CD4-positive, alpha-beta T cell (primary cell): Measurements from ENCODE around the gene TEKT5. TPM values are rescaled to one million over a fixed set of nuclear protein-coding genes. Genes with fewer than 3 reads are reported as not detected.

Source experiments
- ATAC-seq: fragments of 200-7000 bp; cut with Tn5 transposase; one replicate; pipeline ENCODE4 v1.10.0; 2022; ENCODE audit warnings: mild to moderate bottlenecking; ENCODE audit not compliant: poor library complexity
- CTCF ChIA-PET: fragments of 350-600 bp; sonication (Branson Sonifier 250); formaldehyde crosslinking; loops from one replicate; lab custom pipeline; 2021; ENCODE audit warnings: antibody characterized with exemption, inconsistent platforms; lab: Charles Lee
- POLR2A ChIA-PET: fragments of 350-600 bp; sonication (Branson Sonifier 250); formaldehyde crosslinking; loops from one replicate; lab custom pipeline; 2021; ENCODE audit warnings: antibody characterized with exemption, inconsistent platforms; lab: Charles Lee
- DNase-seq, 14 experiments: peaks; one replicate each; pipeline ENCODE4 v3.0.0-alpha.2; 2013 to 2020; ENCODE audit warnings: mixed read lengths in 2 of 14
- H3K27ac ChIP-seq, 2 donors: one replicate each; pipeline versions ENCODE4 v1.5.1 to v1.7.0; 2013; ENCODE audit warnings: low read length in 2 of 2, low read depth in 1 of 2, mild to moderate bottlenecking in 1 of 2
- H3K27me3 ChIP-seq, 2 experiments: 1 replicate in 1 of 2; 2 replicates in 1 of 2; pipeline versions ENCODE4 v1.6.1 to v1.7.0; 2013; ENCODE audit warnings: low read length in 2 of 2, control low read depth in 1 of 2, mild to moderate bottlenecking in 1 of 2, moderate library complexity in 1 of 2; ENCODE audit not compliant: insufficient read depth in 2 of 2, control insufficient read depth in 1 of 2
- H3K36me3 ChIP-seq: one replicate; pipeline ENCODE4 v1.6.1; 2013; ENCODE audit warnings: low read length, control low read depth; ENCODE audit not compliant: insufficient read depth
- H3K4me1 ChIP-seq: one replicate; pipeline ENCODE4 v1.6.1; 2013; ENCODE audit warnings: low read length, control low read depth; ENCODE audit not compliant: insufficient read depth
- H3K4me3 ChIP-seq: one replicate; pipeline ENCODE4 v1.5.1; 2013; ENCODE audit warnings: mild to moderate bottlenecking, low read length, moderate library complexity
- H3K9me3 ChIP-seq, 2 experiments: 1 replicate in 1 of 2; 2 replicates in 1 of 2; pipeline versions ENCODE4 v1.6.1 to v1.7.0; 2013; ENCODE audit warnings: low read length in 2 of 2, mild to moderate bottlenecking in 2 of 2, control low read depth in 1 of 2, moderate library complexity in 1 of 2; ENCODE audit not compliant: control insufficient read depth in 1 of 2, insufficient read depth in 1 of 2
- H3K27ac Mint-ChIP-seq: one replicate; pipeline ENCODE4 v1.8.0; 2020; ENCODE audit warnings: mixed read lengths
- H3K27me3 Mint-ChIP-seq: one replicate; pipeline ENCODE4 v1.8.0; 2021; ENCODE audit warnings: mixed read lengths
- H3K36me3 Mint-ChIP-seq: one replicate; pipeline ENCODE4 v1.8.0; 2021; ENCODE audit warnings: low read depth, mixed read lengths
- H3K4me1 Mint-ChIP-seq: one replicate; pipeline ENCODE4 v1.8.0; 2021; ENCODE audit warnings: low read depth, mixed read lengths
- H3K4me3 Mint-ChIP-seq: one replicate; pipeline ENCODE4 v1.8.0; 2020; ENCODE audit warnings: mild to moderate bottlenecking, mixed read lengths
- H3K9me3 Mint-ChIP-seq: one replicate; pipeline ENCODE4 v1.8.0; 2020; ENCODE audit warnings: mixed read lengths
- CTCF ChIP-seq: fragments of 200-600 bp; IDR thresholded peaks from one replicate; pipeline ENCODE4 v1.8.0; 2022; ENCODE audit warnings: antibody characterized with exemption, mild to moderate bottlenecking
- intact Hi-C, 2 experiments: fragments of 100-400 bp; cut with DNase I in 1 of 2; cut with micrococcal nuclease in 1 of 2; formaldehyde crosslinking; loops; one replicate each; pipeline versions ENCODE4 v1.15.1 to v1.9.0; 2023 to 2025; cut with DNase I, micrococcal nuclease
- total RNA-seq, 174 experiments: library from RNA in 2 of 174; stranded (reverse) in 2 of 174; gene quantifications; one replicate each; pipeline ENCODE4 v1.2.3 and lab custom pipeline; 2021 to 2026

TEKT5 gene
- total RNA-seq, 2 experiments from 2014 or later: not detected

GRCh38 chr16:10675861-10676260 lies 18.9 kb downstream of the TEKT5 start:
- H3K27me3 Mint-ChIP-seq: peaks cover 6% of the 10 kb centered on the region
- H3K9me3 Mint-ChIP-seq: no peaks in the 10 kb centered on the region
- no peak for TF ChIP-seq CTCF
- Histone ChIP-seq H3K27me3 (no peaks in the 10 kb centered on the region), H3K36me3 (no peaks in the 10 kb centered on the region), H3K4me3 (no peak overlapping the region), H3K9me3 (peaks cover 0 to 6% of the 10 kb centered on the region in 2 experiments), H3K4me1 (no peaks in the 10 kb centered on the region), H3K27ac (no peak overlapping the region)
- no peak overlapping the region for H3K4me3 Mint-ChIP-seq
- no peaks in the 10 kb centered on the region for H3K36me3 Mint-ChIP-seq
- ATAC-seq (no peak), DNase-seq (no peak)
- no peak overlapping the region for H3K27ac Mint-ChIP-seq
- ChIA-PET POLR2A (no interaction called here), CTCF (no interaction called here)
- intact Hi-C loops: no loop called here
- H3K4me1 Mint-ChIP-seq: no peaks in the 10 kb centered on the region

- Mint-ChIP-seq H3K4me1 (no peaks in the 10 kb centered on the region), H3K9me3 (no peaks in the 10 kb centered on the region), H3K4me3 (no peak overlapping the region), H3K27me3 (peaks cover 6% of the 10 kb centered on the region), H3K27ac (no peak overlapping the region), H3K36me3 (no peaks in the 10 kb centered on the region)
- no peak for TF ChIP-seq CTCF
- intact Hi-C loops: no loop called here
- Histone ChIP-seq H3K36me3 (no peaks in the 10 kb centered on the region), H3K27ac (no peak overlapping the region), H3K4me3 (no peak overlapping the region), H3K27me3 (no peaks in the 10 kb centered on the region), H3K9me3 (peaks cover 0 to 6% of the 10 kb centered on the region in 2 experiments), H3K4me1 (no peaks in the 10 kb centered on the region)
- CTCF ChIA-PET: no interaction called here
- no peak for DNase-seq
- POLR2A ChIA-PET: no interaction called here
- ATAC-seq: no peak
These were observed 19.5 kb downstream of the TEKT5 start for GRCh38 chr16:10675216-10675615.

GRCh38 chr16:10671729-10672128 lies 23.0 kb downstream of the TEKT5 start:
- no peak for ATAC-seq
- no peak overlapping the region for H3K4me3 Mint-ChIP-seq
- H3K4me1 ChIP-seq: no peaks in the 10 kb centered on the region
- H3K27ac Mint-ChIP-seq: no peak overlapping the region
- DNase-seq: no peak
- H3K36me3 ChIP-seq: no peaks in the 10 kb centered on the region
- peaks cover 0 to 6% of the 10 kb centered on the region in 2 experiments for H3K9me3 ChIP-seq
- intact Hi-C loops: no loop called here
- no peaks in the 10 kb centered on the region for H3K36me3 Mint-ChIP-seq
- no peak overlapping the region for H3K4me3 ChIP-seq
- ChIA-PET POLR2A (no interaction called here), CTCF (no interaction called here)
- peaks cover 6% of the 10 kb centered on the region for H3K27me3 Mint-ChIP-seq
- no peaks in the 10 kb centered on the region for H3K4me1 Mint-ChIP-seq
- H3K27ac ChIP-seq: no peak overlapping the region
- H3K27me3 ChIP-seq: no peaks in the 10 kb centered on the region
- no peaks in the 10 kb centered on the region for H3K9me3 Mint-ChIP-seq
- TF ChIP-seq CTCF: no peak
